ENCODE data around the gene USP48.
"Not testable (repeated sequence)": the region's sequence is repeated elsewhere in the genome, so short reads cannot be mapped to it uniquely, and the experiment has no call there.

USP48 gene, protein sequence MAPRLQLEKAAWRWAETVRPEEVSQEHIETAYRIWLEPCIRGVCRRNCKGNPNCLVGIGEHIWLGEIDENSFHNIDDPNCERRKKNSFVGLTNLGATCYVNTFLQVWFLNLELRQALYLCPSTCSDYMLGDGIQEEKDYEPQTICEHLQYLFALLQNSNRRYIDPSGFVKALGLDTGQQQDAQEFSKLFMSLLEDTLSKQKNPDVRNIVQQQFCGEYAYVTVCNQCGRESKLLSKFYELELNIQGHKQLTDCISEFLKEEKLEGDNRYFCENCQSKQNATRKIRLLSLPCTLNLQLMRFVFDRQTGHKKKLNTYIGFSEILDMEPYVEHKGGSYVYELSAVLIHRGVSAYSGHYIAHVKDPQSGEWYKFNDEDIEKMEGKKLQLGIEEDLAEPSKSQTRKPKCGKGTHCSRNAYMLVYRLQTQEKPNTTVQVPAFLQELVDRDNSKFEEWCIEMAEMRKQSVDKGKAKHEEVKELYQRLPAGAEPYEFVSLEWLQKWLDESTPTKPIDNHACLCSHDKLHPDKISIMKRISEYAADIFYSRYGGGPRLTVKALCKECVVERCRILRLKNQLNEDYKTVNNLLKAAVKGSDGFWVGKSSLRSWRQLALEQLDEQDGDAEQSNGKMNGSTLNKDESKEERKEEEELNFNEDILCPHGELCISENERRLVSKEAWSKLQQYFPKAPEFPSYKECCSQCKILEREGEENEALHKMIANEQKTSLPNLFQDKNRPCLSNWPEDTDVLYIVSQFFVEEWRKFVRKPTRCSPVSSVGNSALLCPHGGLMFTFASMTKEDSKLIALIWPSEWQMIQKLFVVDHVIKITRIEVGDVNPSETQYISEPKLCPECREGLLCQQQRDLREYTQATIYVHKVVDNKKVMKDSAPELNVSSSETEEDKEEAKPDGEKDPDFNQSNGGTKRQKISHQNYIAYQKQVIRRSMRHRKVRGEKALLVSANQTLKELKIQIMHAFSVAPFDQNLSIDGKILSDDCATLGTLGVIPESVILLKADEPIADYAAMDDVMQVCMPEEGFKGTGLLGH

DNA sequence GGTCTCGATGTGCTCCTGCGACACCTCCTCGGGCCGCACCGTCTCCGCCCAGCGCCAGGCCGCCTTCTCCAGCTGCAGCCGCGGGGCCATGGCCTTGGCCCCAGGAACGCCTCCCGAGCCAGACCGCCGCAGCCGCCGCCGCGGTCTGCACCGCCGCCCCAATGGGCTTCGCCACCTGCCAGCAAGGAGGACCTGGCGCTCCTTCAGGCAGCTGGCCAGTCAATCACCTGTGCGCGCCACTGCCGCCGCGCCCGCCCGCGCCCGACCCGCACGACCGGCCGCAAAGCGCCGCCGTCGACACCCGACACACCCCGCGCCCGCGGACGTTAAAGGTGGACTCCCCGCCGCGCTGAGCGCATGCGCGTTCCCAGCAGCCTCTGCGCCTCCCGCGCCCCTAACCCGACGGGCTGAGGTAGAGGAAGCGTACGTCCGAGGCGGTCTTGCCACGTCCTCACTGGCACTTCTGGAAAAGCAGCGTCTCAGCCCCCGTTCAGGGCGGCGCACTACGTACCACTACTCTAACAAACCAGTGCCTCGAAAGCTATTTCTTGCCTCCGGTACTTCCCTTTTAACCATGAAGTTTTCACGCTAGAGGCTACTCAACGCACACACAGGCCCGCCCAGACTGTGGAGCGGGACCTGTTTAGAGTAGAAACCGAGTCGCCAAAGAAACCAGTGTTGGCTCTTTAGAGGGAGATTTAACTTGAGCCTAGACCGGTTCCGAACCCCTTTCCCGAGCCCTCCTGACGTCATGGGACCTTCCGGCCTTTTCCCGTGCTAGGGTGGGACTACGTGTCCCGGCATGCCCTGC is at the start of gene USP48:
Gene USP48 (minus strand): TSS at position 282 of the 811 bp plus-strand sequence. CDS start 192 bp downstream, at position 90.
- peak; percentile 71 to 85 for DNase-seq

DNA sequence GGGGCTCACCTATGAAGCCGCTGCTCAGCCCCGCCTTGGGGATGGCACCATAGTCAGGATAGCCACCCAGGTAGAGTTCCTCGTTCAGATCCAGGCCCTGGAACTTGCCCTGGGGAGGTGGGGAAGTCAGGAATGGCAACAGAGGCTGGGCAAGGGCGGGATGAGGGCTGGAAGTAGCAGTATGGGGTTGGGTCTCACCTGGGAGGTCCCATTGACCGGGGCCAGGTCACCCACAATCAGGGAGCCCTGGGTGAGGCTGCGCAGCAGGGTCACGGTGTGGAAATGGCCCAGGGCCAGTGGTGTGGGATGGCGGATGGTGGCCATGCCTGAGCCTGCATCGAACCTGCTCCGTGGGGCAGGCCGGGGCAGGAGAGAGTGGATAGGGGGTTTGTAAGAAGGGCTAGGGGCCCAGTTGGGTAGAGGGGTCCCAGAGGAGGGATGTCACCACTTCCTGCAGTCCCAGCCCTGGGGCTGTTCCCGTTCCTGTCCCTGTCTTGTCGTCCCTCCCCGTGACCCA is 48.6 kb upstream of the USP48 start:
- no peak for DNase-seq

DNA sequence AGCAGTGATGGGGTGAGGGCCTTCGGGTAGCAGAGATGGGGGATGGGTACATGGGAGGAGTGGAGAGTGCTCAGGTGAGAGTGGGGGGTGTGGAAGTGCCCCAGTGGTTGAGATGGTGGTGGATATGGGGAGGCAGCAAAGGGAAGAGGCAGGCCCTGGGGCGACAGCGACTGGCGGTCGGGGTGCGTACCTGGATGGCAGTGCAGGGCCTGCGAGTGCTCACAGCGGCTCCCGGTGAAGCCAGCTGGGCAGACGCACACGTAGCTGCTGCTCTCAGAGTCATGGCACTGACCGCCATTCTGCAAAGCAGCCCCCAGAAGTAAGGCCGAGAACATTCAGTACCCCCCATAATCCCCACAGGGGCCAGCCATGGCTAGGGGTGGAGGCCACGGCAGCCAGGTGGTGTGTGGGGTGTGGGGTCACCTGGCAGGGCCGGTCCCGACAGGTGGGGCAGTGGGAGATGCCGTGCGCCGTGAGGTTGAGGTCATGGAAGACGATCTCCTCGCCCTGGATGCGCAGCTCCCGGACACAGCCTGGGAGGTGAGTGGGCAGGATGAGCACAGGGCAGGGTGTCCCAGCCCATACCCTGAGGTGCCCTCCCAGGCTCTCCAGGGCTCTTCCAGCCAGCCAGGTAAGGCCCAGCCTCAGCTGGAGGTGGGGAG is 48.0 kb upstream of the USP48 start:
- DNase-seq: no peak

DNA sequence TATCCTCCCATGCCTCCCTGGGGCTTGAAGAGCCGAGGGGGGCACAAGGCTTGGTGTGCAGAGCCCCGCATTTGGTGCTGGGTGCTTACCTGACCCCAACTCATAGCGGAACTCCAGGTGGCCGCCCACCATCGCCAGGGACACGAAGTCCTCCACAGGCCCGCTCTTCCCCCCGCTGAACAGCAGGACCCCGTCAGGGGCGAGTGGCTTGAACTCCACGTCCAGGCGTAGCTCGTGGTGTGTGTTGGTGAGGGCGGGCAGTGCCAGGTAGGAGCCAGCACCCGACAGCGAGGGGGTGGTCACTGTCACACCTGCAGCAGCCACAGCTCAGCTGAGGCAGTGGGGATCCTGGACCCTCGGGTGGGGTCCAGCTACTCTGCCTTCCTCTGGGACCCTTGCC is 46.3 kb upstream of the USP48 start:
- DNase-seq: no peak

DNA sequence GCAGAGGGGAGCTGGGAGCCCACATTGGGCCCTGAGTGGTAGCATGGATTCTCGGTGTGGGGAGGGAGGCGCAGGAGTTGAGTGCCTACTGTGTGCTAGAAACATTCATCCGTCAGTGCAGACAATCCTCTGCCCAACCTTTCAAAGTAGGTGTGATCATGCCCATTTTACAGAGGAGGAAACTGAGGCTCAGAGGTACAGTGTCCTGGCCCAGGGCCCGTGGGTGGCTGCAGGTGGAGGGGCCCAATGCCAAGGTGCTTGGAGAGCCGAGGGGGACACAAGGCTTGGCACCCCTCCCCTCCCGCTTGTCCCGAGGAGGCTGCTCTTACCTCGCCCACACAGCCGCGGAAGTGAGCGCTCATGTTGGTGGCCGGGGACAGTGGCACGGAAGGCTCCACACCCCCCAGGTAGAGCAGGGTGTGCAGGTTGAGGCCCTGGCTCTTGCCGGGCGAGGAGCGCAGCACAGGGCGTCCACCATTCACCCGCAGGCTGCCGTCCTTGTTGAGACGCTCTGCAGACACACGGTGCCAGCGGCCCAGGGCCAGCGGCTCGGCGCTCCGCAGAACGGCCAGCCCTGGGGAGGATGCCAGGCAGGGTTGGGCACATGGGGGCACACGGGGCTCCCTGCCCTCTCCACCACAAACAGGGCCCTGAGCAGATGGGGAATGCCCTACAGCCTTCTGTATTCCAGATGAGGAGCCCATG is 45.7 kb upstream of the USP48 start:
- no peak for DNase-seq

DNA sequence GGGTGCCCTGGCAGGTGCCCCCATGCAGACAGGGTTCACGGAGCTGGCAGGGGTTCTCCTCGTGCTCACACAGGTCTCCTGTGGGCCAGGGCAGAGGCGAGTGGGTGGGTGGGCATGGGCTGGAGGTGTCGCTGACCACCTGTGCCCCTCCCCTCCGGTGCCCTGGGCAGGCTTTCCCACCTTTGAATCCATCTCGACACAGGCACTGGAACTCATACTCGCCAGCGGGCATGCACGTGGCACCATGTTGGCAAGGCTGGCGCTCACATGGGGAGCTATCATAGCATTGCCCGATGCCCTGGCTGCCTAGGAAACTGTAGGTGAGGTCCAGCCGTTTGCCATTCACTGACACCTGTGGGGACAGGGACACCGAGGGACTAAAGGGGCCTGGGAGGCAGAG is 45.1 kb upstream of the USP48 start:
- no peak for DNase-seq

DNA sequence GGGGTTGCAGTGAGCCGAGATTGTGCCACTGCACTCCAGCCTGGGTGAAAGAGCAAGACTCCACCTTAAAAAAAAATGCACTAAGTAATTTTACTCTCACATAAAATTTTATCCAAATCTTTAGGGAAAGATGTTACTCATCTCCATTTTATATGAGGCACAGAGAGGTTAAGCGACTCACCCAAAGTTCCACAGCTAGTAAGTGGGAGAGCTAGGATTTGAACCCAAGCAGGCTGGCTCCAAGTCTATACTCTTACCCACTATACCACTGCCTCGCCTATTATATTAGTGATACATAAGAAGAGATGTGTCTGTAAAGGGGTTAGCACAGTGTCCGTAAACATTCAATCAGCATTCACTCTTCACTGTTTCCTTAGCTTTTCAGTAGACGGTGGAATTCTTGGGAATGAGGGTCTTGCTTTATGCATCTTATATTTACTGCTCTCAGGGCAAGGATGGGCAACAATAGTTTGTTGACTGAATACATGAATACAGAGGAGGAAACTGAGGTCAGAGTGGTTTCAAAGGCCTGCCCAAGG is 44.3 kb upstream of the USP48 start:
- no peak for DNase-seq

DNA sequence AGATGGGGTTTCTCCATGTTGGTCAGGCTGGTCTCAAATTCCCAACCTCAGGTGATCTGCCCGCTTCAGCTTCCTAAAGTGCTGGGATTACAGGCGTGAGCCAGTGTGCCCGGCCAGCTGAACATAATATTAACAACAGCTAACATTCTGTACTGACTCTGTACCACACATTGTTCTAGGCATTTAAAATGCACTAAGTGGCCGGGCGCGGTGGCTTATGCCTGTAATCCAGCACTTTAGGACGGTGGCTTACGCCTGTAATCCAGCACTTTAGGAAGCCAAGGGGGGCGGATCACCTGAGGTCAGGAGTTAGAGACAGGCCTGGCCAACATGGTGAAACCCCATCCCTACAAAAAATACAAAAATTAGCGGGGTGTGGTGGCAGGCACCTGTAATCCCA is 43.7 kb upstream of the USP48 start:
- DNase-seq: not testable (repeated sequence)

DNA sequence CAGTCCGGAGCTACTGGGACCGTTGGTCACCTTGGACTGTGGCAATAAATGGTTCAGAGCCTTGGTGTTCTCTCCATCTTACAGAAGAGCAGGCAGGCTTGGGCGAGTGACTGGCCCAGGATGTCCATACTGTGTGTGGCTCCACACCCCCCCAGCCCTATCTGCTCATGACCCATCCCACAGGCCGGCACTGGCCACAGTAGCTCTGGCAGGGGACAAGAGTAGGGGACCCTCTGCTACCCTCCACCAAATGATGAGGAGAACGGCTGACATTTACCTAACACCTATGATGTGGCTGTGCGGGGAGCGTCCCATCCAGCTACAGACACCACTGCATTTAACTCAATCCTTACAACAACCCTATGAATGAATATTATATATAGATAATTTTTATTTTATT is 42.4 kb upstream of the USP48 start:
- DNase-seq: no peak

DNA sequence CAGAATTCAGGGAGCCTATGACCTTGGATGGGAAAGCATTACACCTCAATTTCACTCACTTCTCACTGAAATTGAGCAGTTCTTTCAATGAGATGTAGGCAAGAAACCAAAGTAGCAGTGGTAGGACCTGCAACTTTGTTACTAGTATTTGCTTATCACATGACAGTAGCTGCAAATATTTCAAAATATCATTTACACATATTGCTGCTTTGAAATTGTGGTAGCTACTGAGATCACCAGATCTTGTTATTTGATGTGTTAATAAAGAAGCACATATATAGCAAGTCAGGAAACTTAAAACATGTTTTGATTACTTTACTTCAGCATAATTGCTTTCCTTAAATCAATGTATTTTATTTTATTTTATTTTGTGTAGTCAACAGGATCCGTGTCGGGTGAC is 42.0 kb upstream of the USP48 start:
- no peak for DNase-seq

DNA sequence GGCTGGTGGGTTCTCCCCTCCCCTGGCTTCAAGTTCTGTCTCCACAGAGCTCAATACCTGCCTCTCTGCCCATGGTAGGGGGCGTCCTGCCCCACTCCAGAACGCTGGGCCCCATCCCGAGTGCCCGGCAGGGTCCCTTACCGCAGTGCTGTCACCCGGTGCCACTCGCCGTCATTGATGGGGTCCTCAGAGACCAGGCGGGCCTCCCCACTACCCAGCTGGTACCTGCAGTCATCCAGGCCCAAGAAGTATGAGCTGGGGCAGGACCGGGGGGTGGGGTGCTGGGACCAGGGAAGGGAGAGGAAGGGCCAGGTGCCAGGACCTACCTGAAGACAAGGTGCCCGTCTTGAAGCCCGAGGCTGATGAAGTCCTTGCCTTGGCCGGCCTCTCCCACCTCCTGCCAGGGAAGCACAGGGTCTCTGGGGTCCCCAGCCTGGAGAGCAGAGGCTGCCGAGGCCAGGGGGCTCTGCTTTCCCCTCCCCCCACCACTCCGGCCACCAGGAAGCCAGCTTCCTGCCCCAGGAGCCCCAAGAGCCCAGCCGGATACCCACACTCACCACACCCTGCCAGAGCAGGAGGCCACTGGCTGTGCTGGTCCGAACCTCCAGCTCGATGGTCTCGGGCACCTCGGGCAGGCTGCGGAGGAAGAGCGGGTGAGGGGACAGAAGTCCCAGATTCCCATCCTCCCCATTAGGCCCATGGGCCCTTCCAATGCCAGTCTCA is 41.2 kb upstream of the USP48 start:
- no peak for DNase-seq

DNA sequence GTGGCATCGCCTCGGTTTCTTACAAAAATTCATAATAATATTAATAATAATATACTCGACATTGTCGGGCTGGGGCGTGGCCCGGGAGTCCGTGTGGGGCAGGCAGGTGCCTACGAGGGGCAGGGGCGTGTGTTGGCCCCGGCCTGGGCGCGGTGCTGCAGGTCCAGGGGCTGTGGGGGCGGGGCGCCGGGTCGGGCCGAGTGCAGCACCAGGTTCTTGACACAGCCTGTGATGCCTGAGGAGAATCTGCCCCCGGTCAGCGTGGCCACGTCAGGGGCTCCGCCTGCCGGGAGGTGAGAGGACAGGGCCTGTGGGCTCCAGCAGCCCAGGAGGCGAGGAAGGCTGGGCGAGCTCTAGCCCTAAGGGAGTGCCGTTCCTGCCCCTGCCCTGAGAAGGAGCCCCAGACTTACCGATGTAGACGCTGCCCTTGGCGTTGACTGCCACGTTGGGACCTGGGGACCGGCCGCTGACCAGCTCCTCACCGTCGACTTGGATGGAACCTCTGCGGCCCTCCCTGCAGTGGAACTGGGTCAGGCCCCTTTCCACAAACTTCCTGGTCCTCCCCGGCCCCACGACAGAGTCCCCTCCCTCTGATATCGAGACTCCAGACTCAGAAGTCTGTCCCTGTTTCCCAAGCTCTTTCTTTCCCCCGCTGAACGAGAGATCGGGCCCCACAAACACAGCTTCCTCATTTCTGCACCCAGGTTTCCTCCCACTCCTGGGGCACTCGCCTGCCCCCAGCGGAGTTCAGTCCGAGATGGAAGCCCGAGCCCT is 40.4 kb upstream of the USP48 start:
- no peak for DNase-seq

DNA sequence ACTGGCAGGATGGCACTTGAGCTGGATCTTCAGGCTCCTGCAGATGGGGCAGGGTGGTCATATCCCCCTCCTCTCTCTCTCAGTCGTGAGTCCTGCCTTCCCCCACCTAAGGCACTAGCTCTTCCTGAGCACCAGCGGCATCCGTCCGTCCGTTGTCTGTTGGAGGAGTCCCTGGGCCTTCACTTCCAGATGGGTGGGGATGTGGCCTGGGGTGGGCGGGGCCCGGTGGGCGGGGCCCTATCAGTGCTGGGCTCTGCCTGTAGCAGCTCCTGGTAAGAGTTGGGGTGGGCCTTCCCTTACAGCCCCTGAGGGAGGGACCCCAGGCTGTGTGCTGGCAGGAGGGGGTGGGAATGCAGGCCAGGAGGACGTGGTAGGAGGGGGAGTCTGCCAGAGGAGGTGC is 39.4 kb upstream of the USP48 start:
- no peak for DNase-seq

DNA sequence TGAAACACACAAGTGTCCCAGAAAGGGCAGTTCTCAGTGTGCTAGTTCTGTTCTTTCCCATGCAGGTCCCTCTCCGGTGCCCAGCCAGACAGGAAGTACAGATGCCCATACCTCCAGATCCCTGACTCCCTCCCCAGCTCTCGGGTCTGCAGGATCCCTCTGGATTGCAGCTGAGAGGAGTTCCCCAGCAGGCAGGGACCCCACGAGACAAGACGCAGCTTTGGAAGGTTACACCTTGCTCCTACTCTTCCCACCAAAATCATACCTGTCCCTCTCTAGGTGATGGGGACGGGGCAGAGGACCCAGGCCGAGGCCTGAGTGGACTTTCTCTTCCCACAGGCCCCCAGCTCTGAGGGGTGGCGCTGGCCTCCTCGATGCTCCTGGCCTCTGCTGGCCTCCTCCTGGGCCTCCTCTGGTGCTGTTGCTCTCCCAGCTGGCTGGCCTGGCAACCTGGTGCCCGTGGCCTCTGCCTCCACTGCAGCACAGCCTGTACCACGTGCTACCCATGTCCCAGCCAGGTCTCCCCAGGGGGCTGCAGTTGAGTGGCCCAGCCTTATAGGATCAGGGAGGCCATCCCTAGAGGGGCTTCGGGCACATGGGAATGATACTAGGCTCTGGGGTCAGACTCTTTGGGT is 38.6 kb upstream of the USP48 start:
- DNase-seq: no peak

DNA sequence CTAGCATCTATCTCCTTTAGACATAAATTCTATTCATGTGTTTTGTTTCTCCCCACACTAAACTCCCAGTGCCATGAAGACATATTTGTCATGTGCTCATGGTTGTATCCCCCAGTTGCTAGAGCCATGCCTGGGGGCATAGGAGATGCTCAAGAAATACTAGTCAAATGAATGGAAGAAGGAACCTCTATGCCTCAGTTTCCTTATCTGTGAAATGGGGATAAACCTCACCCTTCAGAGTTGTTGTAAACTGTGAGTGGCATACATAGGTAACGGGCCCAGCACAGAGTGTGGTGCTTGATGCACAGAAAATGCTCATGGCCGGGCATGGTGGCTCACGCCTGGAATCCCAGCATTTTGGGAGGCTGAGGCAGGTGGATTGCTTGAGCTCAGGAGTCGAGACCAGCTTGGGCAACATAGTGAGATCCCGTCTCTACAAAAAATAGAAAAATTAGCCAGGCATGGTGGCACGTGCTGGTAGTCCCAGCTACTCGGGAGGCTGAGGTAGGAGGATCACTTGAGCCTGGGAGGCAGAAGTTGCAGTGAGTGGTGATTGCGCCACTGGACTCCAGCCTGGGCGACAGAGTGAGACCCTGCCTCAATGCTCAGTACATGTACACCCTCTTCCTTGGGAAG is 37.8 kb upstream of the USP48 start:
- DNase-seq: no peak

DNA sequence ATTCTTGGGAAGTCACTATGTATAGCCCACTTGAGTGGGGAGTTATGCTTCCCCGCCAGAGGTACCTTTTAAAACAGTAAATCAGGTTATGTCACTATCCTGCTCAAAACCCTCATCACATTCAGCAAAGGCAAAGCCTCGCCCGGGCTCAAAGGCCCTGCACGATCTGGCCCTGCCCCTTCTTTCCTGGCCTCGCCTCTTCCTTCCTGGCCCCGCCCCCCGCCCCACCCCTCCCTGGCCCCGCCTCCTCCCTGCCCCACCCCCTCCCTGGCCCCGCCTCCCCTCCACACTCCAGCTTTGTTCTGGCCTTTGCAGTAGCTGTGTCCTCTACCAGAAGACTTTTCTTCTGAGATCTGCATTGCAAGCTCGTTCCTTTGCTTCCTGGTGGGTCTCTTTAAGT is 35.7 kb upstream of the USP48 start:
- DNase-seq: no peak

DNA sequence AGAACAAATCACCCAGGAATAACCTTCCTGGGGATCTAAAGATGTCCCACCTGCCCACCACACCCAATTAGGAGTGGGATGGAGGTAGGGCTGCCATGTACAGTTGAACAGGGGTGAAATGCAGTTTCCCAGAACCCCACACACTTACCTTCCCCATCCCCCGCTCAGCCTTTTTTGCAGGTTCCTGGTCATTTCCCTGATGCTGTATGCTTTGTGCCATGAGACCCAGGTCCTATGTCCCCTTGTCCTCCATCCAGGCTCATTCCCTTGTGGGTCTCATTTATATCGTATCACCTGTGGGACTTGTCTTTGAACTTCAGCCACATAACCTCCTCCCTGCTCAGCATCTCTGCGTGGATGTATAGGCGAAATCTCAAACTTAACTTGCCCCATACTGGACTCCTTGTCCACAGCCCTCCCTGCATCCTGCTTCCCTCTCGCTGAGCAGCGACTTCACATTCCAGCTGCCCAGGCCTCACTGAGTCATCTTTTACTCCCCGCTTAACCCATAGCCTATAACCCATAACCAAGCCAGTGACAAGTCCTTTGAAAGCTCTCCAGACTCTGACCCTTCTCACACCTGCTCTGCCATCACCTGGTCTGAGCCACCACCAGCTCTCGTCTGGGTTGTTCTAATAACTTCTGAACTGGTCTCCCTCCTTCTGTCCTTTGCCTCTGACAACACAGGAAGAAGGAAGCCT is 33.8 kb upstream of the USP48 start:
- DNase-seq: no peak

All from SW 1271 (cell line).